GM23338 (cell line): ENCODE results near the gene SCYGR2. TPM values are rescaled to one million over a fixed set of nuclear protein-coding genes. Genes with fewer than 3 reads are reported as not detected.

Source experiments
- ATAC-seq: fragments of 200-7000 bp; cut with Tn5 transposase; 3 replicates; pipeline ENCODE4 v1.9.1; 2020
- DNase-seq: peaks from one replicate; pipeline ENCODE4 v3.0.0-alpha.2; 2015; ENCODE audit warnings: low spot score
- H2AFZ ChIP-seq: fragments of 200-600 bp; sonication (generic); 2 replicates; pipeline ENCODE4 v1.8.0; 2016; ENCODE audit warnings: antibody characterized with exemption, mild to moderate bottlenecking, moderate library complexity
- H3F3A ChIP-seq: fragments of 200-600 bp; sonication (generic); replicated peaks from 2 replicates; pipeline ENCODE4 v1.8.0; 2017; ENCODE audit warnings: antibody characterized with exemption, mixed run types, low read depth
- H3K27ac ChIP-seq: fragments of 200-600 bp; sonication (generic); 2 replicates; pipeline ENCODE4 v1.6.1; 2016; ENCODE audit warnings: low read depth
- H3K27me3 ChIP-seq: fragments of 200-600 bp; sonication (generic); 2 replicates; pipeline ENCODE4 v1.8.0; 2016; ENCODE audit warnings: mild to moderate bottlenecking, mixed run types, moderate library complexity; ENCODE audit not compliant: insufficient read depth
- H3K36me3 ChIP-seq: fragments of 200-600 bp; sonication (generic); 2 replicates; pipeline ENCODE4 v1.8.0; 2016; ENCODE audit warnings: mild to moderate bottlenecking; ENCODE audit not compliant: insufficient read depth
- H3K4me1 ChIP-seq: fragments of 200-600 bp; sonication (generic); 2 replicates; pipeline ENCODE4 v1.8.0; 2016; ENCODE audit warnings: mild to moderate bottlenecking, moderate library complexity; ENCODE audit not compliant: insufficient read depth
- H3K4me2 ChIP-seq: fragments of 200-600 bp; sonication (generic); 2 replicates; pipeline ENCODE4 v1.7.1; 2017; ENCODE audit warnings: mixed run types
- H3K4me3 ChIP-seq: fragments of 200-600 bp; sonication (generic); 2 replicates; pipeline ENCODE4 v1.6.1; 2016; ENCODE audit warnings: mixed run types
- H3K79me2 ChIP-seq: fragments of 200-600 bp; sonication (generic); replicated peaks from 2 replicates; pipeline ENCODE4 v1.8.0; 2017; ENCODE audit warnings: mild to moderate bottlenecking; ENCODE audit not compliant: insufficient read depth
- H3K9me2 ChIP-seq: fragments of 200-600 bp; sonication (generic); 2 replicates; pipeline ENCODE4 v1.8.0; 2017; ENCODE audit not compliant: insufficient read depth
- H4K20me1 ChIP-seq: fragments of 200-600 bp; sonication (generic); replicated peaks from 2 replicates; pipeline ENCODE4 v1.8.0; 2017; ENCODE audit warnings: mild to moderate bottlenecking; ENCODE audit not compliant: insufficient read depth
- H3K27ac Mint-ChIP-seq: 2 replicates; pipeline ENCODE4 v1.8.0; 2020; ENCODE audit warnings: inconsistent platforms, mild to moderate bottlenecking, moderate library complexity, mixed read lengths
- H3K27me3 Mint-ChIP-seq: 3 replicates; pipeline ENCODE4 v1.8.0; 2022; ENCODE audit warnings: low read depth, mild to moderate bottlenecking, moderate library complexity, mixed read lengths, inconsistent platforms; ENCODE audit not compliant: insufficient read depth, poor library complexity
- H3K36me3 Mint-ChIP-seq: 3 replicates; pipeline ENCODE4 v1.8.0; 2021; ENCODE audit warnings: low read depth, mild to moderate bottlenecking, inconsistent platforms, moderate library complexity, mixed read lengths
- H3K4me1 Mint-ChIP-seq: 3 replicates; pipeline ENCODE4 v1.8.0; 2020; ENCODE audit warnings: mild to moderate bottlenecking, inconsistent platforms, mixed read lengths
- H3K4me3 Mint-ChIP-seq: 3 replicates; pipeline ENCODE4 v1.8.0; 2021; ENCODE audit warnings: moderate library complexity, mild to moderate bottlenecking, inconsistent platforms, mixed read lengths
- H3K9me3 Mint-ChIP-seq: 3 replicates; pipeline ENCODE4 v1.8.0; 2020; ENCODE audit warnings: moderate library complexity, mild to moderate bottlenecking, inconsistent platforms, mixed read lengths
- CTCF ChIP-seq, 2 experiments: fragments of 200-600 bp in 1 of 2; sonication (generic) in 1 of 2; conservative IDR thresholded peaks; 2 replicates each; pipeline versions ENCODE4 v1.5.1 to v1.6.1; 2016 to 2017; ENCODE audit warnings: antibody characterized with exemption in 2 of 2, low read depth in 2 of 2, mild to moderate bottlenecking in 2 of 2, moderate library complexity in 1 of 2
- ETS1 ChIP-seq: IDR thresholded peaks from 2 replicates; pipeline ENCODE4 v1.6.1; 2016; ENCODE audit warnings: antibody characterized with exemption
- EZH2 ChIP-seq: fragments of 200-600 bp; sonication (generic); IDR thresholded peaks from one replicate; pipeline ENCODE4 v1.8.0; 2017; ENCODE audit warnings: antibody characterized with exemption, mild to moderate bottlenecking, low read depth; ENCODE audit not compliant: unreplicated experiment
- JUNB ChIP-seq: IDR thresholded peaks from one replicate; pipeline ENCODE4 v1.6.1; 2016; ENCODE audit warnings: antibody characterized with exemption; ENCODE audit not compliant: unreplicated experiment
- NANOG ChIP-seq: IDR thresholded peaks from 2 replicates; pipeline ENCODE4 v1.6.1; 2016; ENCODE audit warnings: antibody characterized with exemption, borderline replicate concordance
- POLR2AphosphoS5 ChIP-seq: IDR thresholded peaks from 2 replicates; pipeline ENCODE4 v1.6.1; 2016; ENCODE audit warnings: antibody characterized with exemption, low read depth
- STAT1 ChIP-seq: IDR thresholded peaks from one replicate; pipeline ENCODE4 v1.6.1; 2016; ENCODE audit warnings: antibody characterized with exemption; ENCODE audit not compliant: unreplicated experiment
- ZNF114 ChIP-seq: fragments of 250-450 bp; sonication (Bioruptor Pico); IDR thresholded peaks from 2 replicates; pipeline ENCODE4 v1.5.0; 2020; ENCODE audit warnings: mild to moderate bottlenecking, moderate library complexity
- ZNF331 ChIP-seq: fragments of 250-450 bp; sonication (Bioruptor Pico); IDR thresholded peaks from 2 replicates; pipeline ENCODE4 v1.5.0; 2020; ENCODE audit warnings: low read depth, mild to moderate bottlenecking, moderate library complexity
- ZNF462 ChIP-seq: fragments of 250-450 bp; sonication (Bioruptor Pico); IDR thresholded peaks from 2 replicates; pipeline ENCODE4 v1.5.0; 2020; ENCODE audit warnings: mild to moderate bottlenecking, moderate library complexity
- polyA plus RNA-seq: library from polyadenylated mRNA; unstranded; fragments of >200 nt; fragmentation: Nextera tagmentation; extraction: Ambion mirVana; gene quantifications from 2 replicates; pipeline ENCODE4 v1.2.1, GENCODE V29; 2016
- total RNA-seq: library from RNA; depleted of rRNA; stranded (reverse); fragments of >200 nt; shearing (Covaris generic); gene quantifications from 2 replicates; pipeline ENCODE4 v1.2.3, GENCODE V29; 2014

Gene SCYGR2
- total and polyA plus RNA-seq, 2 experiments from 2014 or later: not detected

- H3F3A ChIP-seq: no peaks in the 10 kb centered on the region
- H3K4me1 ChIP-seq: peaks cover 10% of the 10 kb centered on the region; the same call in 1 of the 2 replicates
- H3K27ac ChIP-seq: no peak overlapping the region
- TF ChIP-seq NANOG (no peak), ZNF462 (CRISPR knock-in tag) (no peak), JUNB (no peak), EZH2 (no peak), STAT1 (no peak), ZNF331 (CRISPR knock-in tag) (no peak), CTCF (conservative IDR thresholded peaks at IDR 0.05; ENCODE audit: low read depth in 2 of 2) (no peak), POLR2AphosphoS5 (no peak), ETS1 (no peak), ZNF114 (CRISPR knock-in tag) (no peak)
- no peaks in the 10 kb centered on the region for H4K20me1 ChIP-seq
- Mint-ChIP-seq H3K27ac (no peak overlapping the region), H3K36me3 (no peaks in the 10 kb centered on the region), H3K9me3 (no peaks in the 10 kb centered on the region), H3K27me3 (no peaks in the 10 kb centered on the region), H3K4me3 (no peak overlapping the region), H3K4me1 (peaks cover 9% of the 10 kb centered on the region; the same call in 2 of the 3 replicates)
- H3K27me3 ChIP-seq: no peaks in the 10 kb centered on the region
- no peak overlapping the region for H3K4me3 ChIP-seq
- no peaks in the 10 kb centered on the region for H3K36me3 ChIP-seq
- ATAC-seq (no peak), DNase-seq (no peak)
- no peaks in the 10 kb centered on the region for H3K79me2 ChIP-seq
- no peaks in the 10 kb centered on the region for H3K9me2 ChIP-seq
- no peak overlapping the region for H3K4me2 ChIP-seq
- H2AFZ ChIP-seq: peak overlapping the region; percentile 69; the same call in 1 of the 2 replicates
Observed at GRCh38 chr2:227602358-227602757, 3.7 kb downstream of the SCYGR2 start.
